SK-N-MC (cell line): Measurements from ENCODE around the gene PRICKLE2.

ENCODE experiments used
- EZH2 ChIP-seq: fragments of 200-600 bp; sonication (generic); IDR thresholded peaks from one replicate; pipeline ENCODE4 v1.6.1; 2017; ENCODE audit warnings: antibody characterized with exemption
- POLR2AphosphoS5 ChIP-seq: IDR thresholded peaks from 2 replicates; pipeline ENCODE4 v1.6.1; 2012; ENCODE audit warnings: mild to moderate bottlenecking, low read depth, low read length, borderline replicate concordance

DNA sequence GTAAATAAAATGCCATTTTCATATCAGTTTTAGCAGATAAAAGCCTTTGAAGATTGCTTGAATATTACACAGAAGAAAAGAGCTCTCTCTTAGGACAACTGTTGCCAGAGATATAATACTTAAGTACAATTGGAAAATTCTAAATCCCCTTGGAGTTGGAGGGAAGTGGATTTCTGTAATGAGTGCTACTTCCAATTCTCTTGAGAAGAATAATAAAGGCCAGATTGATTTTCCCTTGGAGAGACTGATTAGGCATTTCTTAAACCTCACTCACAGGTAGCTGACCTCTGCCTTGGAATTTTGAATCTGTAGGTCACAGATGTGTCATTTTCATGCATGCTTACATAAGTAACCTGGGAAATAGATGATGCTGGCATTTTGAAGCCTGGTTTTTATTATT is 172.1 kb downstream of the PRICKLE2 start:
- TF ChIP-seq POLR2AphosphoS5 (no peak), EZH2 (no peak)
